ENCODE results near the gene ALX4.

The ALX4 gene

GRCh38 chr11:44244639-44245310, 65.2 kb downstream of the ALX4 start:
- no peak overlapping the region for H3K4me3 ChIP-seq (ENCODE audit: low read depth, low read length)
- peak; percentile 46 for DNase-seq (ENCODE audit: low read depth, low spot score)
- TF ChIP-seq CTCF (IDR thresholded peaks at IDR 0.05; ENCODE audit: low read depth, low read length), result no peak
- in situ Hi-C loops (cut with HindIII; ENCODE audit: low sequenced_read_pairs), result no loop called here

- DNase-seq (ENCODE audit: low read depth, low spot score), result peak; percentile 50
- in situ Hi-C loops (cut with HindIII; ENCODE audit: low sequenced_read_pairs), result no loop called here
- TF ChIP-seq CTCF (IDR thresholded peaks at IDR 0.05; ENCODE audit: low read depth, low read length), result no peak
- no peak overlapping the region for H3K4me3 ChIP-seq (ENCODE audit: low read depth, low read length)
Measured at GRCh38 chr11:44243595-44244343, 66.2 kb downstream of the ALX4 start.

- in situ Hi-C loops (cut with HindIII; ENCODE audit: low sequenced_read_pairs), result no loop called here
- DNase-seq (ENCODE audit: low read depth, low spot score), result no peak
- no peak overlapping the region for H3K4me3 ChIP-seq (ENCODE audit: low read depth, low read length)
- TF ChIP-seq CTCF (IDR thresholded peaks at IDR 0.05; ENCODE audit: low read depth, low read length), result no peak
Measured at GRCh38 chr11:44243086-44243485, 66.9 kb downstream of the ALX4 start.

- H3K4me3 ChIP-seq (ENCODE audit: low read depth, low read length), result no peak overlapping the region
- no peak for TF ChIP-seq CTCF (IDR thresholded peaks at IDR 0.05; ENCODE audit: low read depth, low read length)
- DNase-seq (ENCODE audit: low read depth, low spot score), result no peak
- in situ Hi-C loops (cut with HindIII; ENCODE audit: low sequenced_read_pairs), result no loop called here
Measured at GRCh38 chr11:44241851-44242250, 68.1 kb downstream of the ALX4 start.

- TF ChIP-seq CTCF (IDR thresholded peaks at IDR 0.05; ENCODE audit: low read depth, low read length), result no peak
- DNase-seq (ENCODE audit: low read depth, low spot score), result no peak
- no peak overlapping the region for H3K4me3 ChIP-seq (ENCODE audit: low read depth, low read length)
- in situ Hi-C loops (cut with HindIII; ENCODE audit: low sequenced_read_pairs), result no loop called here
Measured at GRCh38 chr11:44237156-44237555, 72.8 kb downstream of the ALX4 start.

- no peak for DNase-seq (ENCODE audit: low read depth, low spot score)
- in situ Hi-C loops (cut with HindIII; ENCODE audit: low sequenced_read_pairs), result no loop called here
- no peak for TF ChIP-seq CTCF (IDR thresholded peaks at IDR 0.05; ENCODE audit: low read depth, low read length)
Measured at GRCh38 chr11:44236296-44236695, 73.6 kb downstream of the ALX4 start.

More at GRCh38 chr11:44236296-44236695, 73.6 kb downstream of the ALX4 start:
- H3K4me3 ChIP-seq (ENCODE audit: low read depth, low read length), result no peak overlapping the region
